ENCODE results near the gene VEZF1.

GRCh38 chr17:57948555-57949420 is 39.3 kb downstream of the VEZF1 start:
- TF ChIP-seq CTCF (IDR thresholded peaks at IDR 0.05) (no peak), POLR2A (IDR thresholded peaks at IDR 0.05) (no peak), EP300 (IDR thresholded peaks at IDR 0.05; ENCODE audit: low read depth) (no peak), POLR2AphosphoS5 (IDR thresholded peaks at IDR 0.05) (peak; percentile 18 to 68 (median 61))

Measured in transverse colon (tissue), 4 donors.